GM12878 (cell line): Measurements from ENCODE around the gene KLHL5. TPM values are rescaled to one million over a fixed set of nuclear protein-coding genes. Genes with fewer than 3 reads are reported as not detected.

Experiments
- ATAC-seq: fragments of 200-7000 bp; cut with Tn5 transposase; 3 replicates; pipeline ENCODE4 v1.9.1; 2020; ENCODE audit warnings: mild to moderate bottlenecking, moderate library complexity
- BruUV-seq: library from RNA; stranded (reverse); fragments of 400-500 nt; replicated peaks from 2 replicates; lab custom pipeline; 2021; lab: Mats Ljungman, UMichigan
- CTCF ChIA-PET: fragments of 300-600 bp; sonication (Branson Sonifier 250); formaldehyde crosslinking; extraction: SDS; loops from one replicate; lab custom pipeline; 2021; ENCODE audit warnings: inconsistent platforms; lab: Yijun Ruan, JAX
- POLR2A ChIA-PET: fragments of 350-600 bp; formaldehyde crosslinking; extraction: SDS; loops from one replicate; lab custom pipeline; 2021; ENCODE audit warnings: inconsistent platforms; lab: Charles Lee
- RAD21 ChIA-PET: fragments of 300-600 bp; sonication (Branson Sonifier 250); formaldehyde crosslinking; loops from one replicate; lab custom pipeline; 2023; ENCODE audit warnings: antibody characterized with exemption; ENCODE audit not compliant: unreplicated experiment; lab: Charles Lee
- SMC1A ChIA-PET: fragments of 300-600 bp; sonication (Branson Sonifier 250); formaldehyde crosslinking; loops from one replicate; lab custom pipeline; 2023; ENCODE audit not compliant: unreplicated experiment, uncharacterized antibody; lab: Charles Lee
- DNase-seq: peaks from one replicate; pipeline ENCODE4 v3.0.0-alpha.2; 2011; ENCODE audit warnings: low read depth, low spot score
- FAIRE-seq: peaks from 3 replicates; lab custom pipeline; 2011; peaks lifted over from hg19 to GRCh38; lab: Jason Lieb, UNC
- H2AFZ ChIP-seq: 2 replicates; pipeline ENCODE4 v1.6.0; 2011; ENCODE audit warnings: low read depth, low read length, control low read depth; ENCODE audit not compliant: control insufficient read depth
- H3K27ac ChIP-seq: 2 replicates; pipeline ENCODE4 v1.5.1; 2011; ENCODE audit warnings: control low read depth; ENCODE audit not compliant: control insufficient read depth, insufficient read depth
- H3K27me3 ChIP-seq, 2 experiments: replicated peaks in 1 of 2; 2 replicates each; pipeline versions ENCODE4 v1.6.0 to v1.6.1; 2011; ENCODE audit warnings: low read length in 1 of 2; ENCODE audit not compliant: control insufficient read depth in 2 of 2, insufficient read depth in 2 of 2
- H3K36me3 ChIP-seq, 2 experiments: 2 replicates each; pipeline ENCODE4 v1.5.1; 2011; ENCODE audit warnings: low read length in 1 of 2; ENCODE audit not compliant: control insufficient read depth in 2 of 2, insufficient read depth in 2 of 2
- H3K4me1 ChIP-seq: 2 replicates; pipeline ENCODE4 v1.6.1; 2011; ENCODE audit warnings: mild to moderate bottlenecking, low read length, moderate library complexity, mixed read lengths; ENCODE audit not compliant: control insufficient read depth, insufficient read depth
- H3K4me2 ChIP-seq: 2 replicates; pipeline ENCODE4 v1.6.0; 2011; ENCODE audit warnings: control low read depth; ENCODE audit not compliant: control insufficient read depth, insufficient read depth
- H3K4me3 ChIP-seq: fragments of 200-600 bp; sonication (generic); 2 replicates; pipeline ENCODE4 v1.5.1; 2016
- H3K79me2 ChIP-seq: 2 replicates; pipeline ENCODE4 v1.6.0; 2011; ENCODE audit warnings: low read length; ENCODE audit not compliant: control insufficient read depth, insufficient read depth
- H3K9ac ChIP-seq: 2 replicates; pipeline ENCODE4 v1.8.0; 2011; ENCODE audit warnings: low read length, control low read depth, mixed read lengths; ENCODE audit not compliant: control insufficient read depth, insufficient read depth
- H3K9me3 ChIP-seq: replicated peaks from 3 replicates; pipeline ENCODE4 v1.5.1; 2011; ENCODE audit warnings: mild to moderate bottlenecking, low read length; ENCODE audit not compliant: control insufficient read depth, insufficient read depth
- H4K20me1 ChIP-seq: 2 replicates; pipeline ENCODE4 v1.6.0; 2011; ENCODE audit not compliant: control insufficient read depth, insufficient read depth
- CTCF ChIP-seq, 3 experiments: IDR thresholded peaks in 2 of 3; conservative IDR thresholded peaks in 1 of 3; 2 replicates each; pipeline ENCODE4 v1.5.1; 2011; ENCODE audit warnings: low read depth in 3 of 3, low read length in 3 of 3, mild to moderate bottlenecking in 3 of 3, control low read depth in 2 of 3, moderate library complexity in 2 of 3, inconsistent platforms in 1 of 3, mixed read lengths in 1 of 3; ENCODE audit not compliant: control insufficient read depth in 2 of 3, insufficient read depth in 1 of 3; ENCODE audit errors: extremely low read depth in 1 of 3
- WGBS: methylation state at CpG from one replicate; pipeline ENCODE4 v1.1.6; 2016; ENCODE audit warnings: low lambda C conversion rate; ENCODE audit not compliant: insufficient replicate concordance, insufficient coverage; ENCODE audit errors: missing lambda C conversion rate; 5-methylcytosine and 5-hydroxymethylcytosine counted together
- in situ Hi-C: fragments of 300-500 bp; cut with MboI; formaldehyde crosslinking; loops from 9 replicates; pipeline ENCODE4 v1.14.3; 2018; ENCODE audit warnings: mixed read lengths
- intact Hi-C: fragments of 100-400 bp; cut with micrococcal nuclease; formaldehyde crosslinking; loops from one replicate; pipeline ENCODE4 v1.14.2; 2022; ENCODE audit not compliant: unreplicated experiment
- polyA plus RNA-seq, 11 experiments: library from polyadenylated mRNA; depleted of rRNA in 4 of 11; unstranded in 6 of 11; stranded (reverse) in 5 of 11; fragments of >200 nt; fragmentation: Nextera tagmentation in 4 of 11; fragmentation: Illumina TruSeq in 1 of 11; extraction: Ambion mirVana in 4 of 11; extraction: Trizol in 1 of 11; gene quantifications; 1 replicate in 1 of 11; 2 replicates in 10 of 11; pipeline versions ENCODE4 v1.2.1 to v1.2.3, GENCODE V29; 2011 to 2016; ENCODE audit warnings: inconsistent platforms in 2 of 11, missing spikeins in 2 of 11, low read depth in 1 of 11
- total RNA-seq, 4 experiments: library from RNA; depleted of rRNA in 3 of 4; stranded (reverse); fragments of >200 nt in 3 of 4; fragmentation: Illumina TruSeq in 1 of 4; extraction: Trizol in 1 of 4; gene quantifications; 2 replicates each; pipeline versions ENCODE4 v1.2.1 to v1.2.3, GENCODE V29; 2013 to 2021
- TF ChIP-seq, protein P1 (sequence below): fragments of 450-650 bp; IDR thresholded peaks from 2 replicates; pipeline ENCODE4 v1.6.1; 2018; ENCODE audit warnings: mild to moderate bottlenecking, low read depth, moderate library complexity; ENCODE audit not compliant: partially characterized antibody

KLHL5 gene
- total and polyA plus RNA-seq, 10 of the 15 experiments (the other 5 are each of a cell fraction or from before 2014, with no cell fraction given), result 4.7 to 27.3 (median 12.6) TPM

GRCh38 chr4:39061457-39061856, 575 bp upstream of the KLHL5 start:
- ChIA-PET RAD21 (interaction anchor here (0.6 to 1.5 kb wide), 2 partner anchors 16 to 74 kb away, joined by 3 read pairs; no protein-coding TSS in a partner anchor), POLR2A (interaction anchor here (1.2 to 1.5 kb wide), 2 partner anchors 11 to 17 kb away, joined by 3 to 7 read pairs; no protein-coding TSS in a partner anchor), SMC1A (interaction anchor here (1.0 to 6.7 kb wide), 2 partner anchors 13 to 82 kb away, joined by 3 to 52 read pairs; no protein-coding TSS in a partner anchor), CTCF (interaction anchor here (0.8 to 1.8 kb wide), 4 partner anchors 9 to 74 kb away, joined by 3 to 12 read pairs (median 4); no protein-coding TSS in a partner anchor)
- Histone ChIP-seq H3K9me3 (no peaks in the 10 kb centered on the region), H3K4me2 (no peak overlapping the region), H3K27me3 (no peaks in the 10 kb centered on the region), H3K9ac (no peak overlapping the region), H3K79me2 (peaks cover 24% of the 10 kb centered on the region), H3K4me3 (no peak overlapping the region), H3K36me3 (no peaks in the 10 kb centered on the region), H2AFZ (no peak overlapping the region), H4K20me1 (no peaks in the 10 kb centered on the region), H3K27ac (no peak overlapping the region), H3K4me1 (peaks cover 9% of the 10 kb centered on the region)
- intact Hi-C loops (no loop called here), in situ Hi-C loops (no loop called here)
- ATAC-seq (peak; percentile 57), FAIRE-seq (no peak), DNase-seq (no peak)
- BruUV-seq, result no TSS peak
- WGBS, result 95% methylated on average over 1 of the region's 1 CpG
- TF ChIP-seq CTCF (IDR thresholded peaks at IDR 0.05 in 2 of 3, conservative IDR thresholded peaks at IDR 0.05 in 1 of 3; ENCODE audit: control insufficient read depth in 2 of 3, extremely low read depth in 1 of 3, insufficient read depth in 1 of 3, low read depth in 3 of 3, low read length in 3 of 3), result peak in 2 of 3 experiments; percentile 19 to 22; a peak in 2 of 6 replicates
- TF ChIP-seq, protein P1, sequence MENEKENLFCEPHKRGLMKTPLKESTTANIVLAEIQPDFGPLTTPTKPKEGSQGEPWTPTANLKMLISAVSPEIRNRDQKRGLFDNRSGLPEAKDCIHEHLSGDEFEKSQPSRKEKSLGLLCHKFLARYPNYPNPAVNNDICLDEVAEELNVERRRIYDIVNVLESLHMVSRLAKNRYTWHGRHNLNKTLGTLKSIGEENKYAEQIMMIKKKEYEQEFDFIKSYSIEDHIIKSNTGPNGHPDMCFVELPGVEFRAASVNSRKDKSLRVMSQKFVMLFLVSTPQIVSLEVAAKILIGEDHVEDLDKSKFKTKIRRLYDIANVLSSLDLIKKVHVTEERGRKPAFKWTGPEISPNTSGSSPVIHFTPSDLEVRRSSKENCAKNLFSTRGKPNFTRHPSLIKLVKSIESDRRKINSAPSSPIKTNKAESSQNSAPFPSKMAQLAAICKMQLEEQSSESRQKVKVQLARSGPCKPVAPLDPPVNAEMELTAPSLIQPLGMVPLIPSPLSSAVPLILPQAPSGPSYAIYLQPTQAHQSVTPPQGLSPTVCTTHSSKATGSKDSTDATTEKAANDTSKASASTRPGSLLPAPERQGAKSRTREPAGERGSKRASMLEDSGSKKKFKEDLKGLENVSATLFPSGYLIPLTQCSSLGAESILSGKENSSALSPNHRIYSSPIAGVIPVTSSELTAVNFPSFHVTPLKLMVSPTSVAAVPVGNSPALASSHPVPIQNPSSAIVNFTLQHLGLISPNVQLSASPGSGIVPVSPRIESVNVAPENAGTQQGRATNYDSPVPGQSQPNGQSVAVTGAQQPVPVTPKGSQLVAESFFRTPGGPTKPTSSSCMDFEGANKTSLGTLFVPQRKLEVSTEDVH, result no peak
